GM23338 (cell line): Measurements from ENCODE around the gene HK2.

Experiments used
- POLR2AphosphoS5 ChIP-seq: IDR thresholded peaks from 2 replicates; pipeline ENCODE4 v1.6.1; 2016; ENCODE audit warnings: antibody characterized with exemption, low read depth
- ZNF114 ChIP-seq: fragments of 250-450 bp; sonication (Bioruptor Pico); IDR thresholded peaks from 2 replicates; pipeline ENCODE4 v1.5.0; 2020; ENCODE audit warnings: mild to moderate bottlenecking, moderate library complexity
- TF ChIP-seq, protein P1 (sequence below), 2 experiments: fragments of 200-600 bp in 1 of 2; sonication (generic) in 1 of 2; conservative IDR thresholded peaks; 2 replicates each; pipeline versions ENCODE4 v1.5.1 to v1.6.1; 2016 to 2017; ENCODE audit warnings: antibody characterized with exemption in 2 of 2, low read depth in 2 of 2, mild to moderate bottlenecking in 2 of 2, moderate library complexity in 1 of 2

DNA sequence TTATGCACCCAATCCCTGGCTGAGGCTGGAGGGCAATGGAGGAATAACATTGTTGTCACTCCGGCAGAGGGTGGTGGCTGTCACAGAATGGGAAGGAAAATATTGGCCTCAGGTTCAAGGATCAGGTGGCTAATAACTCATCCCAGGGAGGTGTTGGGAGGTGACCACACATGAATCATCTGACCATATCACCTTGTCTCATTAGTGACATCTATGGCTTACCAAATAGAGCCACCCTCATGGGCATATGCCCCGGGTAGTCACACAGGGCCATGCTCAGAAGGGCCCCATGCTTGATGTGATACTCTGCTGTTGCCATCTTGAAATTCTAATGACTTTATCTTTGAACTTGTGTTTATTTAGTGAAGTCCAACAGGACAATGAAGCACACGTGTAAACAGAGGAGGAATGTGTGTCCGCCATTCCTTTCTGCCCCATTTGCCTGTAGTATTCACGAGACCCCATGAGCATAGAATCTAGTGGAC is 27.5 kb upstream of the HK2 start:
- TF ChIP-seq, protein P1, sequence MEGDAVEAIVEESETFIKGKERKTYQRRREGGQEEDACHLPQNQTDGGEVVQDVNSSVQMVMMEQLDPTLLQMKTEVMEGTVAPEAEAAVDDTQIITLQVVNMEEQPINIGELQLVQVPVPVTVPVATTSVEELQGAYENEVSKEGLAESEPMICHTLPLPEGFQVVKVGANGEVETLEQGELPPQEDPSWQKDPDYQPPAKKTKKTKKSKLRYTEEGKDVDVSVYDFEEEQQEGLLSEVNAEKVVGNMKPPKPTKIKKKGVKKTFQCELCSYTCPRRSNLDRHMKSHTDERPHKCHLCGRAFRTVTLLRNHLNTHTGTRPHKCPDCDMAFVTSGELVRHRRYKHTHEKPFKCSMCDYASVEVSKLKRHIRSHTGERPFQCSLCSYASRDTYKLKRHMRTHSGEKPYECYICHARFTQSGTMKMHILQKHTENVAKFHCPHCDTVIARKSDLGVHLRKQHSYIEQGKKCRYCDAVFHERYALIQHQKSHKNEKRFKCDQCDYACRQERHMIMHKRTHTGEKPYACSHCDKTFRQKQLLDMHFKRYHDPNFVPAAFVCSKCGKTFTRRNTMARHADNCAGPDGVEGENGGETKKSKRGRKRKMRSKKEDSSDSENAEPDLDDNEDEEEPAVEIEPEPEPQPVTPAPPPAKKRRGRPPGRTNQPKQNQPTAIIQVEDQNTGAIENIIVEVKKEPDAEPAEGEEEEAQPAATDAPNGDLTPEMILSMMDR (conservative IDR thresholded peaks at IDR 0.05; ENCODE audit: low read depth in 2 of 2), result no peak
- TF ChIP-seq POLR2AphosphoS5 (no peak), ZNF114 (no peak)
